ENCODE data around the gene SLC25A25.

SLC25A25 gene

GRCh38 chr9:128077847-128078503 is 9.9 kb downstream of the SLC25A25 start:
- no peak for DNase-seq

DNA sequence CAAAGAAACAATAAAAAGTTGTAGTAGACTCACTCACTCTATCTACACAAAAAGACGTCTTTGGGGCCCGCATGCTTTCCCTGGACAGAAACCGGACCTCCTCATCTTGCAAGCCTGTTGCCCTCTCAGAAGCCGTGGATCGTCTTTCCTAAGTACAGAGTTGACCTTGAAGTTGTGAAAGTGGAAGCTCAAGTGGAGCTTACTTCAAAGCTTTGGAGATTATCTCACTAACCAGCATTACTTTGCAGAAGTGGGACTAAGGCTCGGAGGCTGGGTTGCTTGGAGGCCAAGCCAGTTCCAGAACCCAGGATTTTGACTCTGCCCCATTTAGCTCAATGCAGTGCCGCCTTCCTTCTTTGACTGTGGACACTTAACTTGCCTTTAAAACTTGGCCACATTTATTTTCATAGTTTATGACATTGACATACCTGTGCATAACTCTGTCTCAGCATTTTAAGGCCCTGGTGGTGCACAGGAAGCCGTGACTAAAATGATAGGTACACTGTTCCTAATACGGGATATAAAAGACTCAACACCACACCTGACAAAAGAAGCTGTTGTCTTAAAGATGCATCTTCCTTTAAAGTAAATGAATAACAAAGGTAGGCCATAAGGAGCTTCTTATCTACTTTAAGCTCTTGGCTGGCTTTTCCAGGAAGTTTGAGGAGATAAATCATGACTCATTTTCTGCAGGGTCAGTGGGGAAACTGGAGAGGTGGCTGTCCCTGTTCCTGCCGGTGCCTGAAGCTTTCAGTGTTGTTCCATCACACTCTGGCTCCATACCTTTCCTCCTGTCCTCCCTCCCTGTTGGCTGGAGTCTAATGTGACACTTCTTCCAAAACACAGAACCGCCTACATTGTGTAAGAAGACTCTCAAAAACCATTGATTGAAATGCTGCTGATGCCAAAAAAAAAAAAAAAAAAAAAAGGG is 10.7 kb downstream of the SLC25A25 start:
- no peak for DNase-seq

DNA sequence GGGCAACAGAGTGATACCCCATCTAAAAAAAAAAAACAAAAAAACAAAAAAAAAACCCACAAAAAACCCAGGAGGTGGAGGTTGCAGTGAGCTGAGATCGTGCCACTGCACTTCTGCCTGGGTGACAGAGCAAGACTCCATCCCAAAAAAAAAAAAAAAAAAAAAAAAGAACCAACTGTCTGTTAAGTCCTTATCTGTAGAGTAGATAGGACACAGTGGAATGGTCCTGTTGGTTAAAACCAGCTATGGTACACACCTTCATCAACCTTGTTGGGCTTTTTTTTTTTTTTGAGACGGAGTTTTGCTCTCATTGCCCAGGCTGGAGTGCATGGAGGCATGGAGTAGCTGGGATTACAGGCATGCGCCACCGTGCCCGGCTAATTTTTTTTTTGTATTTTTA is 12.2 kb downstream of the SLC25A25 start:
- no peak for DNase-seq

DNA sequence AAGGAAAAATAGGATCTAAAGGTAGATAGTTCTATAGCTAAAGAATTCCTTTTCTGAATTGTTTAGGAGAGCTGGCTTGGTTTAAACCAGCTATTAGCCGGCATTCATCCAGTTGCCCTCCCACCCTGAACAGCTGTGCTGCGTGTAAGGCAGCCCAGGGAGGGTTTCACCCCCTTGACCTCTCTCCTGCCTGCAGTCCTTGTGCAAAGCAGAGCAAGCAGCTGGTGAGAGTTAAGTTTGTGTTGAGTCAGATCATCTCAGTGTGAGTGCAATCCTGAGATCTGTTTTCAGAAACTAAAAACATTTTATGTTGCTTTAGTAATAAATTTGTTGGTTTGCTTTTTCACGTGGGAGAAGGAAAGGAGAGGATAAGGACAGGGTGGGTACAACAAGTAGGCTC is 13.0 kb downstream of the SLC25A25 start:
- no peak for DNase-seq

DNA sequence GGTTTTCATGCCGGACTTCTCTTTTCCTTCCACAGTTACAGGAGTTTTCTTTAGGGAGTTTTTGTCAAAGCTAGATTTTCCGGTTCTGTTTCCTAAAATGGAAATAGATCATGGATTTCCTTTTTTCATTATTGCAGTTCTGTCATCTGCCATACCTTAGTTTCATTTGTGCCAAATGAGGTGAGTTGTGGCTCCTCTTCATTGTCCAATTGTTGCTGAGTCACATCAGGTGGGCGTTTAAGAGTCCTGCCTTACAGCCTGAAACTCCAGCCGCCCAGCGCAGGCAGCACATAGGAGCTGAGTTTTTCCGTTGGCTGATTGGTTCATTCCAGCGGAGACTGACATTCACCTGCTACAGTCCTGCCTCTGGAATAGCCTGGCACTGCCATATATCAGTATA is 14.1 kb downstream of the SLC25A25 start:
- DNase-seq = no peak

GRCh38 chr9:128084746-128085145 is 16.7 kb downstream of the SLC25A25 start:
- no peak for DNase-seq

- DNase-seq = no peak
Measured at GRCh38 chr9:128085943-128086342, 17.9 kb downstream of the SLC25A25 start.

DNA sequence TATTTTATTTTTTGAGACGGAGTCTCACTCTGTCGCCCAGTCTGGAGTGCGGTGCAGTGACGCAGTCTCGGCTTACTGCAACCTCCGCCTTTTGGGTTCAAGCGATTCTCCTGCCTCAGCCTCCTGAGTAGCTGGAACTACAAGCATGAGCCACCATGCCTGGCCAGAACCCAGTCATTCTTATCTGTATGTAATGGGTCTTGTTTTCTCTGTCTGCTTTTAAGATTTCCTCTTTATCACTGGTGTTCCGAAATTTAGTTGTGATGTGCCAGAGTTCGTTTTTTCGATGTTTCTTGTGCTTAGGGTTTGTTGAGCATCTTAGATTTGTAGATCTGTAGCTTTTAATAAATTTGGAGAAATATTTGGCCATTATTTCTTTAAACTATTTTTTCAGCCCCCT is 19.2 kb downstream of the SLC25A25 start:
- DNase-seq = no peak

GRCh38 chr9:128088253-128088945 is 20.4 kb downstream of the SLC25A25 start:
- DNase-seq = no peak

- DNase-seq = no peak
Measured at GRCh38 chr9:128089299-128089698, 21.3 kb downstream of the SLC25A25 start.

GRCh38 chr9:128091144-128091543 is 23.1 kb downstream of the SLC25A25 start:
- no peak for DNase-seq

GRCh38 chr9:128091571-128091970 is 23.5 kb downstream of the SLC25A25 start:
- DNase-seq = no peak

DNA sequence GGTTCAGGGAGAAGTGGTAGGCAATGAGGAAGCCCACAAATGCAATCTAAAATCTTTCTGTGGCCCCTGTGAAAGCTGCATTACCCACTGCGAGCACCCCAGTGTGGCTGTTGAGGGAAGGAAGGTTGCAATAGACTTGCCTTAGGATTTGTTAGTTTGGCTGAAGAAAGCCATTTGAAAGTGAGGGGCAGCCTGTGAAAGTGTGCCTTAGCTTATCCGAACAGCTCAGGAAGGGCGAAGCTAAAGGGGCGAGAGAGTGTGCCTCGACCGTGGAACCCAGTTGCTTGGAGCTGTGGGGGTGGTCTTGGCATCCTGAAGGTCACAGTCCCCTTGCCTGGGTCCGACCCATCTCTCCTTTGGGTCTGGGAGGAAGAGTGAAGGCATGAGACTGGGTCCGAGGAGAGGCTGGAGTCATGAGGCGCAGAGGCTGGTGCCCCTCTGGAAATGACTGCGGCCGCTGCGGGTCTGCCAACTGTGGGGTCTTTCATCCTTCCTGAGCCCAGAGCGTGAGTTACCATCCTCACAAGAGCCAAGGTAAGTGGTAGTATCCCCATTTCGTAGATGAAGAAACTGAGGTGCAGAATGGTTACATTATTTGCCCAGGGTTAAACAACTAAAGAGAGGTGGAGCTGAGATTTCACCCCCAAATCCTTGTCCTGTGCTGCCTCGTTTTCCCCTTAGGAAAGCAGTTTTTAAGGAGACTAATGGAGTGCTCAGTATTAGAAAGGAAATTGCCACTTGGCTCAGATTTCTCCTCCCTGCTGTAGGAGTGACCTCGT is 24.4 kb downstream of the SLC25A25 start:
- no peak for DNase-seq

DNA sequence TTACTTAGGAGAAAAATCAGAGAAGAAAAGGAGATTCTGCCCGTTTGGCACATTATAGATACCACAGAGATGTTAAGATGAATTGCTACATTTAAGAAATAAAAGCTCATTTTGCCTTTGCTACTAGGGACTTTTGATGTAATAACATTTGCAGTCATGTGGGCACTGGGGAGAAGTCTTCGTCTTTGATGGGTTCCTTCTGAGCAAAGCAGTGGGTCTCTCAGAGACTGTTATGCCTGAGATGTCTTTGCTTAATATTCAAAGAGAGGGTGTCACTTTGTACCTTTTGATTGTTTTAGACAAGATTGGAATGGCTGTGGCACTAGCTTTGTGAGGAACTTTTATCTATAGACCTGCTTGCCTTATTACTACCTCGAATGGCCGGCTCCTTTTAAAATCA is 25.0 kb downstream of the SLC25A25 start:
- no peak for DNase-seq

DNA sequence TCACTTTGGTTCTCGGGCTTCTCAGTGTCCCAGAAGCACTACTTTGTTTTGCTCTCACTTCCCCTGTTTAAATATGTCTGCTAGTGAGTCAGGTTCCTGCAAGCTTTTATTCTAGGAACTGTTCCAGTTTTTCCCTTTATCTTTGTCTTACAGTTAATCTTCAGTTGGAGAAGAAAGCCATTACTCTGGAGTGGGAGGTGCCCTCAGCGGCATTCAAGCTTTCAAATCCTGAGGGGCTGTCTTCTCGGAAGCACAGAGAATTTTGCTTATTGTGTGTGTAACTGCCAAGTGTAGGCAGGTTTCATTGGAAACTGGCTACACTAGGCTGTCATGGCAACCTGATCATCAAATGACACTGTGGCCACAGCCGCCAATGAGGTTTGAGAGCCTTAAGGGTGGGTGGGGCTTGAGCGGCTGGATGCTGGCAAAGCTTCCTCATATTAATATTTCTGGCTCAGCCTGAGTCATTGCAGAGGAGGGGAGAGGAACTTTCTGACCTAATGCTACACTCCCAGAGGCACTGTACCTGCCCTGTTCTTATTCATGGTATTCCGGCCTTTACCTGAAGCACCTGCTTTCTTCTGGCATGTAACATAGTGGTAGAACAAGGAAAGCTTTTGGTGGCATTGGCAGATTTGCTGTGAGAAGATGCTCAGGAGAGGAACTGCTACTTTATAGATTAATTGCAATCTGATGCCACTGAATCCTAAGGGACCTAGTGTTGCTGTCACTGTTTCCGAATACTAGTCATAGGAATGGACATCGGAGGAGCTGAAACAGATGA is 26.3 kb downstream of the SLC25A25 start:
- peak; percentile 85 to 88 for DNase-seq

- DNase-seq = no peak
Measured at GRCh38 chr9:128094950-128095544, 27.0 kb downstream of the SLC25A25 start.

DNA sequence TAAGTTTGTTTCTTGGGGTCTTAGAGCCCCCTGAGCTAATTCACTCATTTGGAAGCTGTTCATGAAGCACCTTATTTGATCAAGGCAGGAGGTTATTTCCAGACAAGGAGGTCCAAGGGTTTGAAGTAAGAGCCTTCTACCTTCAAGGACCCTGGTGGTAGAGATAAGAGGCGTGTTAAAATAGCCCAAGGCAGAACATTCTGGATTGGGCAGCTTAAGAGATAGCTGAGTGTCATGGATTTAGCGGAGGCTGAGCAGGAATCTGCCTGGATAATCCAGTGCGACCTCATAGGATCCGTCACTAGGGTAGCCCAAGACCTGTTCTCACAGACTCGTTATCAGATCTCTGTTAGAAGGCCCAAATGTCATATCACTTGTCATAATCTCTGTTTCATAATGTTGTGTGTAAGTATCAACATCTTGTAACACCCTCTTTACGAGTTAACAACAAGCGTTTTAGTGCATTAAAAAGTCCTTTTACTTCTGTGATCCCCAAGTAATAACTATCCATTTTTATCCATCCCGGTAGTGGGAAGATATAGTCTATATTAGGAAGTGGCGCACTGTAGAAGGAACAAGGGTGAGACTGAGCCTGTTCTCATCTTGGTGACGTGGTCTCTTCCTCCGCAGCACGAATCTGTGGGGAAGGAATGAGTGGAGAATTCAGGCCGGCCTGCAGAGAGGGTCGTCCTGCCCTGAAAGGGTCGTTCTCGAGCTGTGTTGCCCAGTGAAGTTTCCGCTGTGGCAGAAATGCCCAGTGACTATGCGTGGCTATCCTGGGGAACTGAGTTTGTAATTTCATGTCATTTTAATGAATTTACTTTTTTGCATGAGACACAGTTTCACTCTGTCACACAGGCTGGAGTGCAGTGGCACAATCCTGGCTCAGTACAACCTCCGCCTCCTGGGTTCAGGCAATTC is 28.8 kb downstream of the SLC25A25 start:
- no peak for DNase-seq

- DNase-seq = no peak
Measured at GRCh38 chr9:128097543-128098296, 29.7 kb downstream of the SLC25A25 start.
